ENCODE results near the gene SNRPA1. TPM values are rescaled to one million over a fixed set of nuclear protein-coding genes. Genes with fewer than 3 reads are reported as not detected.

SNRPA1 gene
- total and polyA plus RNA-seq, 2 donors (not counting 1 experiment from before 2014, with no cell fraction given): 97.7 to 113 TPM

GRCh38 chr15:101242999-101243336 lies 52.1 kb downstream of the SNRPA1 start:
- Mint-ChIP-seq H3K4me1 (peaks cover 86% of the 10 kb centered on the region), H3K9me3 (ENCODE audit: insufficient read depth) (no peaks in the 10 kb centered on the region), H3K4me3 (peak overlapping the region; percentile 66), H3K27ac (peak overlapping the region; percentile 73), H3K27me3 (no peaks in the 10 kb centered on the region)
- Histone ChIP-seq H3K36me3 (replicated peaks in 1 of 2; ENCODE audit: control extremely low read depth in 1 of 2, control insufficient read depth in 1 of 2, extremely low read depth in 1 of 2, insufficient read depth in 2 of 2, low read length in 1 of 2) (no peaks in the 10 kb centered on the region), H3K27ac (ENCODE audit: low read length in 2 of 2) (peak overlapping the region in 1 of 2 donors; percentile 46), H3K9me3 (ENCODE audit: control extremely low read depth in 1 of 3, control insufficient read depth in 2 of 3, insufficient read depth in 1 of 3, low read length in 2 of 3) (no peaks in the 10 kb centered on the region), H3K4me3 (ENCODE audit: control extremely low read depth in 1 of 5, extremely low read depth in 1 of 5, insufficient read depth in 1 of 5, low read depth in 2 of 5, low read length in 4 of 5) (peak overlapping the region in 1 of 5 experiments; percentile 41), H3K4me2 (replicated peaks; ENCODE audit: low read depth, low read length, poor library complexity, severe bottlenecking) (peak overlapping the region; percentile 71), H2AFZ (ENCODE audit: insufficient read depth, low read depth, low read length, poor library complexity, severe bottlenecking) (peak overlapping the region; percentile 40), H3K27me3 (replicated peaks in 1 of 4; ENCODE audit: control extremely low read depth in 1 of 4, control insufficient read depth in 3 of 4, insufficient read depth in 4 of 4, low read length in 3 of 4) (no peaks in the 10 kb centered on the region), H3K4me1 (ENCODE audit: control insufficient read depth in 2 of 2, insufficient read depth in 2 of 2, low read length in 2 of 2) (peaks cover 79% of the 10 kb centered on the region in 2 donors), H4K20me1 (ENCODE audit: control insufficient read depth, insufficient read depth, low read length, poor library complexity, severe bottlenecking) (peaks cover 16% of the 10 kb centered on the region), H3K79me2 (ENCODE audit: control insufficient read depth, insufficient read depth, low read length) (peaks cover 90% of the 10 kb centered on the region), H3K9ac (ENCODE audit: low read length) (peak overlapping the region; percentile 43)
- ChIA-PET CTCF (interaction anchor here (0.7 to 6.8 kb wide), 4 partner anchors 9 to 121 kb away, joined by 4 to 33 read pairs (median 9); partner anchors contain the start of gene CHSY1), POLR2A (interaction anchor here (1.6 kb wide), 1 partner anchor 9 kb away, joined by 10 read pairs; the partner anchor contains the start of gene CHSY1)
- intact Hi-C loops (cut with micrococcal nuclease): loop anchor here (1.0 to 2.0 kb wide), 3 partner anchors 9 to 640 kb away; partner anchors contain the start of genes ASB7, CHSY1 and LINS1
- DNase-seq: no peak
- ATAC-seq (ENCODE audit: low read depth): no peak
- WGBS (ENCODE audit: insufficient coverage): 100% methylated on average over 1 of the region's 6 CpGs
- TF ChIP-seq EZH2 (IDR thresholded peaks at IDR 0.05; ENCODE audit: borderline replicate concordance, insufficient read depth, low read depth, low read length, poor library complexity, severe bottlenecking) (no peak), CTCF (IDR thresholded peaks at IDR 0.05) (no peak)

Data from B cell (primary cell).